Measurements from ENCODE around the gene TNN.

TNN gene

DNA sequence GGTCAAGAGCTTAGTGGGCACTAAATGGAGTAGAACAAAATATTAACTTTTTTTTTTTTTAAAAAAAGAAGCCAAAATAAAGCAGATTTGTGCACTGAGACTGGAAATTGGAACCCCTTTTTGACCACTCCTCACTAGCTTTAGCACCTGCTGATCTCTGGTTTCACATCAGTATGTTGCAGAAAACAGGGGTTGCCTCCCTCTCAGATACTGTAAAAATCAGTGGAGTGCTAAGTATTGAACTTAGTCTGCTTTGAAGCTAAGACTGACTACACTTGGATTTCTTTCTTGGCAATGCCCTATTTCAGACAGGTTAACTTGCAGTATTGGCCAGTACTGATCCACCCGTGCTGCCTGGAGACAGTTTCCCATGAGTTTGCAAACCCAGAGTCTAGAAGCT lies 127.6 kb downstream of the TNN start:
- no peak overlapping the region for H3K4me3 ChIP-seq (ENCODE audit: low read length)
- no peaks in the 10 kb centered on the region for H3K27me3 ChIP-seq (ENCODE audit: control insufficient read depth, insufficient read depth, low read length)
- no peak overlapping the region for H3K27ac ChIP-seq (ENCODE audit: low read depth, low read length)
- peaks cover 5% of the 10 kb centered on the region for H3K4me1 ChIP-seq (ENCODE audit: control insufficient read depth, insufficient read depth, low read length)
- H3K9ac ChIP-seq (ENCODE audit: low read length) = no peak overlapping the region
- H3K36me3 ChIP-seq (ENCODE audit: control insufficient read depth, insufficient read depth, low read length) = no peaks in the 10 kb centered on the region

DNA sequence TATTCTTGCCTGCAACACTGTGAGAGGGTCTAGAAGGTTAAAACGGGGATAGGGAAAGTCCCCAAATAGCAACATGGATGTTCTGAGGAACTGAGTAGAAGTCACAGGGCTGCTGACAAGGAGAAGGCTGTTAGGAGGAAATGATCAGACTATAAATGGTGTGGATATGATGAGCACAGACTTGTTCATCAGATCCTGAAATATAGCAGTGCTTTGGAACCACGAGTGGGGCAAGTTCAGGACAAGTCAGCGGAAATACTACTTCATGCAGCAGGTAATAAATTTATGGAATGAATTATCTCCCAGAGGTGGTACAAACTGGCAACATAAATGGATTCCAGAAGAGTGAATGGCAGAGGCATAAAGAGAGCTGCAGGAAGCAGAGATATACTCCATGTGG lies 128.2 kb downstream of the TNN start:
- H3K27ac ChIP-seq (ENCODE audit: low read depth, low read length) = no peak overlapping the region

DNA sequence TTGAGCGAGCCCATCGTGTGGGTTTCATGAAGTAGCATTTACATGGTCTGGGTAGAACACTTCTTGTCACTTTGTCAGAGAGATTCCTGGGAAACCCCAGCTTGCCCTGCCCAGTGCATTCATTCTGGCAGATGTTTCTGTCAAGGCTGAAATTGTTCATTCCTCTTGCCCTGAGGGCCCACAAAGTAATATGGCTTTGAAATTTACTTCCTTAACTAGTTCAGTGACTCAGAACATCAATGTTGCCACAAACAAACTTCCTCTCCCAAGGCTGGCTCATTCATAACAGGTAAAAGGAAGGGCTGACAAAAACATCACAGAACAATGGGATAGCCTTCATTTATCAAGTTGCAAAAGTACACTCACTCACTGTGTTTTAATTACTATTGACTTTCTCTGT lies 129.9 kb downstream of the TNN start:
- Histone ChIP-seq H3K9ac (ENCODE audit: low read length) (no peak overlapping the region), H3K27ac (ENCODE audit: low read depth, low read length) (no peak overlapping the region), H3K36me3 (ENCODE audit: control insufficient read depth, insufficient read depth, low read length) (no peaks in the 10 kb centered on the region), H3K27me3 (ENCODE audit: control insufficient read depth, insufficient read depth, low read length) (no peaks in the 10 kb centered on the region), H3K4me1 (ENCODE audit: control insufficient read depth, insufficient read depth, low read length) (peaks cover 7% of the 10 kb centered on the region), H3K4me3 (ENCODE audit: low read length) (no peak overlapping the region)

More for the DNA sequence above, 128.2 kb downstream of the TNN start:
- peaks cover 6% of the 10 kb centered on the region for H3K4me1 ChIP-seq (ENCODE audit: control insufficient read depth, insufficient read depth, low read length)
- H3K36me3 ChIP-seq (ENCODE audit: control insufficient read depth, insufficient read depth, low read length) = no peaks in the 10 kb centered on the region
- H3K27me3 ChIP-seq (ENCODE audit: control insufficient read depth, insufficient read depth, low read length) = no peaks in the 10 kb centered on the region
- H3K4me3 ChIP-seq (ENCODE audit: low read length) = no peak overlapping the region
- no peak overlapping the region for H3K9ac ChIP-seq (ENCODE audit: low read length)
